B cell (primary cell): ENCODE results near the gene SLC19A2. TPM values are rescaled to one million over a fixed set of nuclear protein-coding genes. Genes with fewer than 3 reads are reported as not detected.

Source experiments
- ATAC-seq: fragments of 200-7000 bp; cut with Tn5 transposase; one replicate; pipeline ENCODE4 v1.10.0; 2021; ENCODE audit warnings: low read depth, mild to moderate bottlenecking, moderate number of reproducible peaks, moderate library complexity
- CTCF ChIA-PET: fragments of 350-600 bp; sonication (Branson Sonifier 250); formaldehyde crosslinking; loops from one replicate; lab custom pipeline; 2021; ENCODE audit warnings: antibody characterized with exemption, inconsistent platforms; lab: Charles Lee
- POLR2A ChIA-PET: fragments of 350-600 bp; sonication (Branson Sonifier 250); formaldehyde crosslinking; loops from one replicate; lab custom pipeline; 2021; ENCODE audit warnings: antibody characterized with exemption; lab: Charles Lee
- DNase-seq: peaks from one replicate; pipeline ENCODE4 v3.0.0; 2013
- H2AFZ ChIP-seq: 2 replicates; pipeline ENCODE4 v1.6.1; 2012; ENCODE audit warnings: mild to moderate bottlenecking, low read depth, low read length; ENCODE audit not compliant: insufficient read depth, poor library complexity, severe bottlenecking
- H3K27ac ChIP-seq, 2 donors: 1 replicate in 1 of 2; 2 replicates in 1 of 2; pipeline ENCODE4 v1.5.1; 2012 to 2013; ENCODE audit warnings: low read length in 2 of 2, mild to moderate bottlenecking in 2 of 2, moderate library complexity in 1 of 2
- H3K27me3 ChIP-seq, 4 experiments: fragments of 200-600 bp in 1 of 4; sonication (generic) in 1 of 4; replicated peaks in 1 of 4; 1 replicate in 2 of 4; 2 replicates in 2 of 4; pipeline versions ENCODE4 v1.6.1 to v1.7.0; 2013 to 2016; ENCODE audit warnings: low read length in 3 of 4, mild to moderate bottlenecking in 2 of 4, mixed read lengths in 1 of 4, moderate library complexity in 1 of 4; ENCODE audit not compliant: insufficient read depth in 4 of 4, control insufficient read depth in 3 of 4; ENCODE audit errors: control extremely low read depth in 1 of 4
- H3K36me3 ChIP-seq, 2 experiments: replicated peaks in 1 of 2; 1 replicate in 1 of 2; 2 replicates in 1 of 2; pipeline versions ENCODE4 v1.6.1 to v1.7.1; 2013; ENCODE audit warnings: low read length in 1 of 2; ENCODE audit not compliant: insufficient read depth in 2 of 2, control insufficient read depth in 1 of 2; ENCODE audit errors: control extremely low read depth in 1 of 2, extremely low read depth in 1 of 2
- H3K4me1 ChIP-seq, 2 donors: fragments of 200-600 bp in 1 of 2; sonication (generic) in 1 of 2; 1 replicate in 1 of 2; 2 replicates in 1 of 2; pipeline versions ENCODE4 v1.5.1 to v1.6.1; 2013 to 2017; ENCODE audit warnings: low read length in 2 of 2; ENCODE audit not compliant: control insufficient read depth in 2 of 2, insufficient read depth in 2 of 2
- H3K4me2 ChIP-seq: replicated peaks from 2 replicates; pipeline ENCODE3; 2012; ENCODE audit warnings: mild to moderate bottlenecking, low read depth, low read length; ENCODE audit not compliant: poor library complexity, severe bottlenecking
- H3K4me3 ChIP-seq, 5 experiments: fragments of 200-600 bp in 1 of 5; sonication (generic) in 1 of 5; 1 replicate in 3 of 5; 2 replicates in 2 of 5; pipeline versions ENCODE4 v1.5.1 to v1.7.0; 2011 to 2016; ENCODE audit warnings: low read length in 4 of 5, mild to moderate bottlenecking in 4 of 5, low read depth in 2 of 5, control low read depth in 1 of 5, moderate library complexity in 1 of 5; ENCODE audit not compliant: insufficient read depth in 1 of 5; ENCODE audit errors: control extremely low read depth in 1 of 5, extremely low read depth in 1 of 5
- H3K79me2 ChIP-seq: fragments of 200-600 bp; sonication (generic); one replicate; pipeline ENCODE4 v1.6.0; 2016; ENCODE audit warnings: low read length; ENCODE audit not compliant: control insufficient read depth, insufficient read depth
- H3K9ac ChIP-seq: fragments of 200-600 bp; sonication (generic); 2 replicates; pipeline ENCODE4 v1.6.1; 2017; ENCODE audit warnings: mild to moderate bottlenecking, low read length, moderate library complexity
- H3K9me3 ChIP-seq, 3 donors: one replicate each; pipeline versions ENCODE4 v1.6.1 to v1.7.1; 2013; ENCODE audit warnings: low read length in 2 of 3; ENCODE audit not compliant: control insufficient read depth in 2 of 3, insufficient read depth in 1 of 3; ENCODE audit errors: control extremely low read depth in 1 of 3
- H4K20me1 ChIP-seq: 2 replicates; pipeline ENCODE4 v1.6.0; 2012; ENCODE audit warnings: mild to moderate bottlenecking, low read length; ENCODE audit not compliant: insufficient read depth, control insufficient read depth, poor library complexity, severe bottlenecking
- H3K27ac Mint-ChIP-seq: one replicate; pipeline ENCODE4 v1.8.0; 2021; ENCODE audit warnings: mixed read lengths
- H3K27me3 Mint-ChIP-seq: one replicate; pipeline ENCODE4 v1.8.0; 2021; ENCODE audit warnings: mixed read lengths
- H3K4me1 Mint-ChIP-seq: one replicate; pipeline ENCODE4 v1.8.0; 2021; ENCODE audit warnings: mixed read lengths
- H3K4me3 Mint-ChIP-seq: one replicate; pipeline ENCODE4 v1.8.0; 2021; ENCODE audit warnings: mixed read lengths
- H3K9me3 Mint-ChIP-seq: one replicate; pipeline ENCODE4 v1.8.0; 2022; ENCODE audit warnings: mixed read lengths; ENCODE audit not compliant: insufficient read depth
- CTCF ChIP-seq: fragments of 200-600 bp; IDR thresholded peaks from one replicate; pipeline ENCODE4 v1.8.0; 2022; ENCODE audit warnings: antibody characterized with exemption, mild to moderate bottlenecking
- EZH2 ChIP-seq: IDR thresholded peaks from 2 replicates; pipeline ENCODE4 v1.6.1; 2012; ENCODE audit warnings: borderline replicate concordance, low read depth, mild to moderate bottlenecking, moderate library complexity, low read length; ENCODE audit not compliant: insufficient read depth, poor library complexity, severe bottlenecking
- WGBS: methylation state at CpG from one replicate; pipeline ENCODE4 v1.1.5; 2013; ENCODE audit warnings: missing lambda C conversion rate; ENCODE audit not compliant: insufficient coverage; 5-methylcytosine and 5-hydroxymethylcytosine counted together
- intact Hi-C: fragments of 100-400 bp; cut with micrococcal nuclease; formaldehyde crosslinking; loops from one replicate; pipeline ENCODE4 v1.10.0; 2022
- polyA plus RNA-seq: library from polyadenylated mRNA; depleted of rRNA; stranded (reverse); fragments of >200 nt; gene quantifications from 2 replicates; pipeline ENCODE4 v1.2.3, GENCODE V29; 2012
- total RNA-seq, 2 donors: library from RNA; stranded (reverse); fragments of 120-200 nt in 1 of 2; gene quantifications; 1 replicate in 1 of 2; 2 replicates in 1 of 2; pipeline versions ENCODE4 v1.2.3 to v1.2.4, GENCODE V29; 2013 to 2022

The SLC19A2 gene
- total and polyA plus RNA-seq, 2 donors (not counting 1 experiment from before 2014, with no cell fraction given), result 1.5 to 3.9 TPM

DNA sequence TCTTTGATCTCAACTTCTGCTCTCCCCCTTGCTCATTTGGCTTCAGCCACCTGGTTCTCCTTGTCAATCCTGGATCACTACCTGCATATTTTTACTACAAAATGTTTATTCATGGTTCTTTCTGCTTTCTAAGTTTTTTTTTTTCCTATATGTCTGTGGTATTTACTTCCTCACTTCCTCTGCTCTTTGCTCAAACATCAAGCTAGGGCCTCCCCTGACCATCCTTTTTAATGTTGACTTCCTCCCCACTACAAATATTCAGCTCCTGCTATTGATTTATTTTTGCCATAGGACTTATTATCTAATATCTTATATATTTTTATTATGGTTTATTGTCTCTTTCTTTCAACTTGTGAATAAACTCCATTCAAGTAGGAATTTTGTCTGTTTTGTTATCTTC, 14.1 kb upstream of the SLC19A2 start:
- H4K20me1 ChIP-seq, result no peaks in the 10 kb centered on the region
- DNase-seq, result no peak
- H3K27me3 Mint-ChIP-seq, result peaks cover 33% of the 10 kb centered on the region
- H3K4me1 Mint-ChIP-seq, result no peaks in the 10 kb centered on the region
- H3K27ac ChIP-seq, result no peak overlapping the region
- no peak overlapping the region for H3K4me3 ChIP-seq
- intact Hi-C loops, result no loop called here
- H3K9me3 Mint-ChIP-seq, result no peaks in the 10 kb centered on the region
- H3K79me2 ChIP-seq, result no peaks in the 10 kb centered on the region
- CTCF ChIA-PET, result no interaction called here
- H3K9me3 ChIP-seq, result peaks cover 0 to 3% (median 0%) of the 10 kb centered on the region in 3 donors
- no peak for TF ChIP-seq EZH2
- H3K9ac ChIP-seq, result no peak overlapping the region
- no peak for ATAC-seq
- no peaks in the 10 kb centered on the region for H3K4me1 ChIP-seq
- H3K4me3 Mint-ChIP-seq, result no peak overlapping the region
- no peak overlapping the region for H2AFZ ChIP-seq
- POLR2A ChIA-PET, result no interaction called here
- no peak overlapping the region for H3K4me2 ChIP-seq
- no peaks in the 10 kb centered on the region for H3K36me3 ChIP-seq
- H3K27me3 ChIP-seq, result peaks cover 0 to 4% (median 0%) of the 10 kb centered on the region in 4 experiments
- H3K27ac Mint-ChIP-seq, result no peak overlapping the region

GRCh38 chr1:169497317-169497716, 11.6 kb upstream of the SLC19A2 start:
- H3K4me2 ChIP-seq, result no peak overlapping the region
- H2AFZ ChIP-seq, result no peak overlapping the region
- no peaks in the 10 kb centered on the region for H3K79me2 ChIP-seq
- H3K4me1 Mint-ChIP-seq, result no peaks in the 10 kb centered on the region
- no peak overlapping the region for H3K27ac ChIP-seq
- H4K20me1 ChIP-seq, result no peaks in the 10 kb centered on the region
- no peaks in the 10 kb centered on the region for H3K36me3 ChIP-seq
- H3K4me3 Mint-ChIP-seq, result no peak overlapping the region
- no CpG with 5 or more reads among the region's 2 CpGs for WGBS
- DNase-seq (no peak), ATAC-seq (no peak)
- no peaks in the 10 kb centered on the region for H3K4me1 ChIP-seq
- TF ChIP-seq CTCF (no peak), EZH2 (no peak)
- H3K4me3 ChIP-seq, result no peak overlapping the region
- H3K27ac Mint-ChIP-seq, result no peak overlapping the region
- H3K27me3 Mint-ChIP-seq, result peaks cover 41% of the 10 kb centered on the region
- H3K9me3 Mint-ChIP-seq, result no peaks in the 10 kb centered on the region
- intact Hi-C loops, result no loop called here
- no peaks in the 10 kb centered on the region for H3K9me3 ChIP-seq
- CTCF ChIA-PET, result interaction anchor here (1.5 kb wide), 1 partner anchor 20 kb away, joined by 4 read pairs; no protein-coding TSS in a partner anchor
- no peak overlapping the region for H3K9ac ChIP-seq
- POLR2A ChIA-PET, result no interaction called here
- H3K27me3 ChIP-seq, result peaks cover 0 to 4% (median 0%) of the 10 kb centered on the region in 4 experiments
